PC-9 (cell line): ENCODE measurements around the gene FUZ.

Experiments used
- EZH2 ChIP-seq: fragments of 200-600 bp; sonication (generic); IDR thresholded peaks from 2 replicates; pipeline ENCODE4 v1.8.0; 2017; ENCODE audit warnings: antibody characterized with exemption, low read depth
- TF ChIP-seq, protein P1 (sequence below): fragments of 200-600 bp; sonication (generic); conservative IDR thresholded peaks from 2 replicates; pipeline ENCODE4 v1.6.1; 2017; ENCODE audit warnings: mixed run types, antibody characterized with exemption, mild to moderate bottlenecking, moderate library complexity

DNA sequence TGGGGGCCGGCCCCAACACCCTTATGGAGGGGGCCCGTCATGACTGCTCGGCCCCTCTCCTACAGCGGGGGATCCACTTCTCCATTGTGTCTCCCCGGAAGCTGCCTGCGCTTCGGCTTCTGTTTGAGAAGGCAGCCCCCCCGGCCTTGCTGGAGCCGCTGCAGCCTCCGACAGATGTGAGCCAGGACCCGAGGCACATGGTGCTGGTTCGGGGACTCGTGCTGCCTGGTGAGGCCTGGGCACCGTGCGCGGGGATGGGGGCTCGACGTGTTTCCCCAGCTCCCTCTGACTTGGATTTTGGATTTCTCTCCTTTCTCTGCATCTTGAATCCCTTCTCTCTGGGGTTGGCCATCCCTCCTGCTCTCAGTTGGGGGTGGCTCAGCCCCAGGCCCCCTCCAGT is 16.6 kb upstream of the FUZ start:
- TF ChIP-seq, protein P1, sequence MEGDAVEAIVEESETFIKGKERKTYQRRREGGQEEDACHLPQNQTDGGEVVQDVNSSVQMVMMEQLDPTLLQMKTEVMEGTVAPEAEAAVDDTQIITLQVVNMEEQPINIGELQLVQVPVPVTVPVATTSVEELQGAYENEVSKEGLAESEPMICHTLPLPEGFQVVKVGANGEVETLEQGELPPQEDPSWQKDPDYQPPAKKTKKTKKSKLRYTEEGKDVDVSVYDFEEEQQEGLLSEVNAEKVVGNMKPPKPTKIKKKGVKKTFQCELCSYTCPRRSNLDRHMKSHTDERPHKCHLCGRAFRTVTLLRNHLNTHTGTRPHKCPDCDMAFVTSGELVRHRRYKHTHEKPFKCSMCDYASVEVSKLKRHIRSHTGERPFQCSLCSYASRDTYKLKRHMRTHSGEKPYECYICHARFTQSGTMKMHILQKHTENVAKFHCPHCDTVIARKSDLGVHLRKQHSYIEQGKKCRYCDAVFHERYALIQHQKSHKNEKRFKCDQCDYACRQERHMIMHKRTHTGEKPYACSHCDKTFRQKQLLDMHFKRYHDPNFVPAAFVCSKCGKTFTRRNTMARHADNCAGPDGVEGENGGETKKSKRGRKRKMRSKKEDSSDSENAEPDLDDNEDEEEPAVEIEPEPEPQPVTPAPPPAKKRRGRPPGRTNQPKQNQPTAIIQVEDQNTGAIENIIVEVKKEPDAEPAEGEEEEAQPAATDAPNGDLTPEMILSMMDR: no peak
- no peak for TF ChIP-seq EZH2
